Measurements from ENCODE around the gene DCST1.

Gene DCST1

GRCh38 chr1:155053531-155054105 is 20.0 kb downstream of the DCST1 start:
- no peak overlapping the region for H3K4me3 ChIP-seq (ENCODE audit: low read depth, low read length)
- no peak for DNase-seq (ENCODE audit: low read depth)
- no peak for TF ChIP-seq CTCF (IDR thresholded peaks at IDR 0.05; ENCODE audit: low read depth, low read length, missing control alignments)

DNA sequence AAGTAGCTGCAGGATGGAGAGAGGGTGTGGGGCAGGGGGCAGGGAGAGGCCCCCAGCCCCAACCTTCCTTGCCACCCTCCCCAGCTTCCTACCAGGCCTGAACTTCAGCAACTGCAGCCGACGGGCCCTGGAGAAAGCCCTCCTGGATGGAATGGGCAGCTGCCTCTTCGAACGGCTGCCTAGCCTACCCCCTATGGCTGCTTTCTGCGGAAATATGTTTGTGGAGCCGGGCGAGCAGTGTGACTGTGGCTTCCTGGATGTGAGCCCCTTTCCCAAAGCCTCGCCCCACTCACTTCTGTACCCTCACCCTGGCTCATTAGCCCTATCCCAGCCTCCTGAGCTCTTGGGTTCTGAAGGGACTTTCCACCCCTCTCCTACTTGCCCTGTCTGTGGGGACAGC is 23.5 kb downstream of the DCST1 start:
- no peak for TF ChIP-seq CTCF (IDR thresholded peaks at IDR 0.05; ENCODE audit: low read depth, low read length, missing control alignments)
- DNase-seq (ENCODE audit: low read depth) = no peak

DNA sequence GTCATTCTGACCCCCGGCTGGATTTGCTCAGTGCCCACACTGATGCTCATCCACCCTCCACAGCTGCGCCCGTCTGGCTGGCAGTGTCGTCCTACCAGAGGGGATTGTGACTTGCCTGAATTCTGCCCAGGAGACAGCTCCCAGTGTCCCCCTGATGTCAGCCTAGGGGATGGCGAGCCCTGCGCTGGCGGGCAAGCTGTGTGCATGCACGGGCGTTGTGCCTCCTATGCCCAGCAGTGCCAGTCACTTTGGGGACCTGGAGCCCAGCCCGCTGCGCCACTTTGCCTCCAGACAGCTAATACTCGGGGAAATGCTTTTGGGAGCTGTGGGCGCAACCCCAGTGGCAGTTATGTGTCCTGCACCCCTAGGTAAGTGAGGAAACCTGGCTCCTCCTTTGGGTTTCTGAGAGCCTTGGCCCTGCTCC is 24.2 kb downstream of the DCST1 start:
- H3K4me3 ChIP-seq (ENCODE audit: low read depth, low read length) = no peak overlapping the region
- no peak for DNase-seq (ENCODE audit: low read depth)
- TF ChIP-seq CTCF (IDR thresholded peaks at IDR 0.05; ENCODE audit: low read depth, low read length, missing control alignments) = peak; percentile 35

More for the DNA sequence above, 23.5 kb downstream of the DCST1 start:
- no peak overlapping the region for H3K4me3 ChIP-seq (ENCODE audit: low read depth, low read length)

DNA sequence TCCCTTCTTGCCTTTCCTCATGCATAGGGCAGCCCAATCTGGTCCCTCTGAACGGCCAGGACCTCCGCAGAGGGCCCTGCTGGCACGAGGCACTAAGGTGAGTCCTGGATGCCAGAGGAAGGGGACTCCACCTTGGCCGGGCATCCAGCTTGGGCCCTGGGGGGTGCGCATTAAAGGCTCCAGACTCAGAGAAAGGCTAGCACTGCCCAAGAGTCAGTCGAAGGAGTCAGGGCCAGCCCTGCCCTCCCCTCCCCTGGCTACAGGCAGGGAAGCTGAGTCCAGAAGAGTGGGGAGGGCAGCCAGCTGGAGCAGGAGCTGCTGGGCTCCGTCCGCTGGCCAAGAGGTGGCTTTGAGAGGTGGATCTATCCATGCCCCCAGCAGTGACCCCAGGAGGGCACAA is 27.1 kb downstream of the DCST1 start:
- no peak for TF ChIP-seq CTCF (IDR thresholded peaks at IDR 0.05; ENCODE audit: low read depth, low read length, missing control alignments)
- no peak for DNase-seq (ENCODE audit: low read depth)
- H3K4me3 ChIP-seq (ENCODE audit: low read depth, low read length) = no peak overlapping the region

DNA sequence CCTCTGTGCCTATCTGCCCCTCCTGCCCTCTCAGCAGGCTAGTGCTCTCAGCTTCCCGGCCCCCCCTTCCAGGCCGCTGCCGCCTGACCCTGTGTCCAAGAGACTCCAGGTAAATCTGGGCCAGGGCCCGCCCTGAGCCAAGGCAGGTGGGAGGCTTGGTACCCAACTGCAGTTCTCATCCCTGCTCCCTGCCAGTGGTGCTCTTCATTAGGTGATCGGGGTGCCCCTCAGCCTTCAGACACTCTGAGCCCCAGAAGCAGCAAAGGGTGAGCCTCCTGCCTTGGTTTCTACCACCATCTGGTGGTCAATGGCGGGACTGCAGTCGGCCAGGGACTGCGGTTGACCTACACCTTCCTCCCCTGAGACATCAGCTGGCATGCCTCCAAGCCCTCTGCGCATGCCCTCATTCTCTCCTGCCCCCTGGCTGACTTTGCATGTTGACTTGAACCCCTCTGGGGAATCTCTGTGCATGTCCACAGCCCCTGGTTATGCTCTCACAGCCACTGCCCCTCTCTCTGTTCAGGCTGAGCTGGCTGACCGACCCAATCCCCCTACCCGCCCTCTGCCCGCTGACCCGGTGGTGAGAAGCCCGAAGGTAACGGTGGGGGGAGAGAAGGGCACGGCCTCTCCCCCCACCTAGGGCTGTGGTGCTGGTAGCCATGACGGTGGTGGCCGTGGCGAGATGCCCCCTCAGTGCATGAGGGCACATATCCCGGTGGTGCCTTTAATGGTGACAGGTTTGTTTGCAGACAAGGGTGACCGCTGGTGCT is 27.9 kb downstream of the DCST1 start:
- peak; percentile 100 for TF ChIP-seq CTCF (IDR thresholded peaks at IDR 0.05; ENCODE audit: low read depth, low read length, missing control alignments)
- H3K4me3 ChIP-seq (ENCODE audit: low read depth, low read length) = no peak overlapping the region
- peak; percentile 83 for DNase-seq (ENCODE audit: low read depth)

DNA sequence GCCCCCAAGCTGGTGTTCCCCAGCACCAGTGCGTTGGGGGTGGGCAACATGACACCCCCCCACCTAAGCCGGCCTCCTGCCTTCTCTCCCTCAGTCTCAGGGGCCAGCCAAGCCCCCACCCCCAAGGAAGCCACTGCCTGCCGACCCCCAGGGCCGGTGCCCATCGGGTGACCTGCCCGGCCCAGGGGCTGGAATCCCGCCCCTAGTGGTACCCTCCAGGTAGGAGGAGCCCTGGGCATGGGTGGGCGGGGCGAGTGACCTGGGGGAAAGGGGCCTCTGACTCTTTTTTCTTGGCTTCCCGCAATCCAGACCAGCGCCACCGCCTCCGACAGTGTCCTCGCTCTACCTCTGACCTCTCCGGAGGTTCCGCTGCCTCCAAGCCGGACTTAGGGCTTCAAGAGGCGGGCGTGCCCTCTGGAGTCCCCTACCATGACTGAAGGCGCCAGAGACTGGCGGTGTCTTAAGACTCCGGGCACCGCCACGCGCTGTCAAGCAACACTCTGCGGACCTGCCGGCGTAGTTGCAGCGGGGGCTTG is 28.6 kb downstream of the DCST1 start:
- peak; percentile 36 for TF ChIP-seq CTCF (IDR thresholded peaks at IDR 0.05; ENCODE audit: low read depth, low read length, missing control alignments)
- H3K4me3 ChIP-seq (ENCODE audit: low read depth, low read length) = no peak overlapping the region
- DNase-seq (ENCODE audit: low read depth) = no peak

Data from GM12864 (cell line).